ENCODE data around the gene CTIF.

CTIF gene

GRCh38 chr18:48689548-48689947, 150.7 kb downstream of the CTIF start:
- no peak for DNase-seq

GRCh38 chr18:48690494-48690893, 151.7 kb downstream of the CTIF start:
- DNase-seq: no peak

- DNase-seq: no peak
These were observed 154.2 kb downstream of the CTIF start for GRCh38 chr18:48693006-48693405.

- peak in 2 of 4 experiments; percentile 11 to 26 for DNase-seq
These were observed 154.9 kb downstream of the CTIF start for GRCh38 chr18:48693625-48694262.

GRCh38 chr18:48694295-48694694, 155.5 kb downstream of the CTIF start:
- DNase-seq: no peak

GRCh38 chr18:48695671-48696070, 156.8 kb downstream of the CTIF start:
- no peak for DNase-seq

GRCh38 chr18:48696218-48696617, 157.4 kb downstream of the CTIF start:
- no peak for DNase-seq

GRCh38 chr18:48697441-48697840, 158.6 kb downstream of the CTIF start:
- DNase-seq: no peak

- DNase-seq: peak; percentile 24 to 48 (median 34)
These were observed 159.9 kb downstream of the CTIF start for GRCh38 chr18:48698707-48699106.

- no peak for DNase-seq
These were observed 160.9 kb downstream of the CTIF start for GRCh38 chr18:48699761-48700160.

GRCh38 chr18:48700446-48700845, 161.6 kb downstream of the CTIF start:
- DNase-seq: no peak

GRCh38 chr18:48702346-48703027, 163.7 kb downstream of the CTIF start:
- DNase-seq: no peak

- no peak for DNase-seq
These were observed 164.2 kb downstream of the CTIF start for GRCh38 chr18:48703028-48703386.

- DNase-seq: no peak
These were observed 164.6 kb downstream of the CTIF start for GRCh38 chr18:48703418-48703817.

GRCh38 chr18:48705043-48705442, 166.2 kb downstream of the CTIF start:
- no peak for DNase-seq

GRCh38 chr18:48705531-48705930, 166.7 kb downstream of the CTIF start:
- DNase-seq: no peak

- no peak for DNase-seq
These were observed 167.9 kb downstream of the CTIF start for GRCh38 chr18:48706731-48707130.

- DNase-seq: no peak
These were observed 168.9 kb downstream of the CTIF start for GRCh38 chr18:48707636-48708296.

GRCh38 chr18:48708807-48709206, 170.0 kb downstream of the CTIF start:
- DNase-seq: no peak

- no peak for DNase-seq
These were observed 170.7 kb downstream of the CTIF start for GRCh38 chr18:48709371-48710062.

- peak; percentile 55 to 71 (median 64) for DNase-seq
These were observed 173.0 kb downstream of the CTIF start for GRCh38 chr18:48711651-48712486.

GRCh38 chr18:48713309-48713708, 174.5 kb downstream of the CTIF start:
- DNase-seq: no peak
